Gastrocnemius medialis (tissue), 4 donors: ENCODE measurements around the gene CASK.

Experiments used
- POLR2A ChIP-seq, 2 donors: fragments of 450-650 bp; IDR thresholded peaks; one replicate each; pipeline ENCODE4 v1.6.1; 2017; ENCODE audit warnings: antibody characterized with exemption in 2 of 2, mild to moderate bottlenecking in 2 of 2, moderate library complexity in 2 of 2
- TF ChIP-seq, protein P1 (sequence below), 5 experiments: fragments of 450-650 bp in 3 of 5; fragments of 200-600 bp in 2 of 5; sonication (generic) in 2 of 5; IDR thresholded peaks in 4 of 5; conservative IDR thresholded peaks in 1 of 5; 1 replicate in 4 of 5; 2 replicates in 1 of 5; pipeline ENCODE4 v1.5.1; 2016 to 2019; ENCODE audit warnings: antibody characterized with exemption in 5 of 5, mild to moderate bottlenecking in 3 of 5, moderate library complexity in 3 of 5

DNA sequence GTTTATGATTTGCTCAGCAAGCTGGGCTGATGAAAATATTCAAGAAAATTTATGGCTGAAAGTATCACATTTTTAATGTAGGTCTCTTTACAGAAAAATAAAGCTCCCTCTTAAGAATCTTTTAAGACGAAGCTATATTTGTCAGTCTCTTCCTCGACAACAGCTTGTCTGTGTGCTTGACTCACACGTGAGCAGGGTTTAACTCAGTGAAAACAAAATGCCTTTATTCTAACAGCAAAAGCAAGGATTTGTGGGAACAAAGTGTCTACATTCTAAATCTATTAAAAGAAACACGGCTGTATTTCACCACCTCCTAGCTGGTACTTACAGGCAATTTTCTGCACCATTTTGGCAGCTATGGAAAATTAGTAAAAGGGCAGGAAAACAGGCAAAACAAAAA, 400.7 kb downstream of the CASK start:
- TF ChIP-seq, protein P1, sequence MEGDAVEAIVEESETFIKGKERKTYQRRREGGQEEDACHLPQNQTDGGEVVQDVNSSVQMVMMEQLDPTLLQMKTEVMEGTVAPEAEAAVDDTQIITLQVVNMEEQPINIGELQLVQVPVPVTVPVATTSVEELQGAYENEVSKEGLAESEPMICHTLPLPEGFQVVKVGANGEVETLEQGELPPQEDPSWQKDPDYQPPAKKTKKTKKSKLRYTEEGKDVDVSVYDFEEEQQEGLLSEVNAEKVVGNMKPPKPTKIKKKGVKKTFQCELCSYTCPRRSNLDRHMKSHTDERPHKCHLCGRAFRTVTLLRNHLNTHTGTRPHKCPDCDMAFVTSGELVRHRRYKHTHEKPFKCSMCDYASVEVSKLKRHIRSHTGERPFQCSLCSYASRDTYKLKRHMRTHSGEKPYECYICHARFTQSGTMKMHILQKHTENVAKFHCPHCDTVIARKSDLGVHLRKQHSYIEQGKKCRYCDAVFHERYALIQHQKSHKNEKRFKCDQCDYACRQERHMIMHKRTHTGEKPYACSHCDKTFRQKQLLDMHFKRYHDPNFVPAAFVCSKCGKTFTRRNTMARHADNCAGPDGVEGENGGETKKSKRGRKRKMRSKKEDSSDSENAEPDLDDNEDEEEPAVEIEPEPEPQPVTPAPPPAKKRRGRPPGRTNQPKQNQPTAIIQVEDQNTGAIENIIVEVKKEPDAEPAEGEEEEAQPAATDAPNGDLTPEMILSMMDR (IDR thresholded peaks at IDR 0.05 in 4 of 5, conservative IDR thresholded peaks at IDR 0.05 in 1 of 5), result no peak
- TF ChIP-seq POLR2A (IDR thresholded peaks at IDR 0.05), result no peak
